HG03457 (cell line): ENCODE results near the gene FAM114A1.
"Not testable (repeated sequence)": the region's sequence is repeated elsewhere in the genome, so short reads cannot be mapped to it uniquely, and the experiment has no call there.

Experiments
- ATAC-seq: cut with Tn5 transposase; IDR thresholded peaks from one replicate; pipeline ENCODE4 v1.9.1; 2021; ENCODE audit warnings: moderate number of reproducible peaks; ENCODE audit not compliant: unreplicated experiment

The FAM114A1 gene

GRCh38 chr4:38959248-38959647, 91.6 kb downstream of the FAM114A1 start:
- ATAC-seq: not testable (repeated sequence)

GRCh38 chr4:38964942-38965775, 97.6 kb downstream of the FAM114A1 start:
- no peak for ATAC-seq

- no peak for ATAC-seq
Observed at GRCh38 chr4:38965866-38966265, 98.3 kb downstream of the FAM114A1 start.

GRCh38 chr4:38967260-38968095, 99.9 kb downstream of the FAM114A1 start:
- no peak for ATAC-seq

- ATAC-seq: no peak
Observed at GRCh38 chr4:38968668-38969067, 101.1 kb downstream of the FAM114A1 start.

- ATAC-seq: no peak
Observed at GRCh38 chr4:38976308-38976707, 108.7 kb downstream of the FAM114A1 start.

GRCh38 chr4:38979081-38979480, 111.5 kb downstream of the FAM114A1 start:
- ATAC-seq: no peak

- ATAC-seq: no peak
Observed at GRCh38 chr4:38979511-38980230, 112.1 kb downstream of the FAM114A1 start.

GRCh38 chr4:38980903-38981676, 113.5 kb downstream of the FAM114A1 start:
- ATAC-seq: no peak

- no peak for ATAC-seq
Observed at GRCh38 chr4:38982361-38983095, 114.9 kb downstream of the FAM114A1 start.

GRCh38 chr4:38983291-38983690, 115.7 kb downstream of the FAM114A1 start:
- no peak for ATAC-seq

GRCh38 chr4:38983787-38984598, 116.4 kb downstream of the FAM114A1 start:
- no peak for ATAC-seq

GRCh38 chr4:38985410-38986100, 117.9 kb downstream of the FAM114A1 start:
- no peak for ATAC-seq

- ATAC-seq: no peak
Observed at GRCh38 chr4:38987491-38987890, 119.9 kb downstream of the FAM114A1 start.

- not testable (repeated sequence) for ATAC-seq
Observed at GRCh38 chr4:38988353-38988752, 120.7 kb downstream of the FAM114A1 start.

GRCh38 chr4:38989487-38989886, 121.9 kb downstream of the FAM114A1 start:
- no peak for ATAC-seq

GRCh38 chr4:38990241-38990640, 122.6 kb downstream of the FAM114A1 start:
- ATAC-seq: no peak

- no peak for ATAC-seq
Observed at GRCh38 chr4:38993683-38994082, 126.1 kb downstream of the FAM114A1 start.
